HG03432 (cell line): Measurements from ENCODE around the gene NRP1.
"Not testable (repeated sequence)": the region's sequence is repeated elsewhere in the genome, so short reads cannot be mapped to it uniquely, and the experiment has no call there.

Experiments used
- ATAC-seq: cut with Tn5 transposase; IDR thresholded peaks from one replicate; pipeline ENCODE4 v1.9.1; 2021; ENCODE audit warnings: mild to moderate bottlenecking, moderate library complexity; ENCODE audit not compliant: unreplicated experiment

The NRP1 gene

GRCh38 chr10:33325929-33326328, 8.5 kb downstream of the NRP1 start:
- no peak for ATAC-seq

- ATAC-seq, result no peak
These were observed 10.7 kb downstream of the NRP1 start for GRCh38 chr10:33323721-33324120.

- no peak for ATAC-seq
These were observed 13.0 kb downstream of the NRP1 start for GRCh38 chr10:33321516-33321915.

GRCh38 chr10:33320288-33320687, 14.2 kb downstream of the NRP1 start:
- ATAC-seq, result no peak

GRCh38 chr10:33315891-33316290, 18.6 kb downstream of the NRP1 start:
- ATAC-seq, result no peak

- no peak for ATAC-seq
These were observed 19.5 kb downstream of the NRP1 start for GRCh38 chr10:33314811-33315561.

GRCh38 chr10:33311640-33312039, 22.8 kb downstream of the NRP1 start:
- ATAC-seq, result no peak

GRCh38 chr10:33310853-33311252, 23.6 kb downstream of the NRP1 start:
- no peak for ATAC-seq

GRCh38 chr10:33309406-33309805, 25.1 kb downstream of the NRP1 start:
- no peak for ATAC-seq

- no peak for ATAC-seq
These were observed 26.6 kb downstream of the NRP1 start for GRCh38 chr10:33307835-33308234.

- ATAC-seq, result no peak
These were observed 27.6 kb downstream of the NRP1 start for GRCh38 chr10:33306701-33307519.

- no peak for ATAC-seq
These were observed 28.3 kb downstream of the NRP1 start for GRCh38 chr10:33306126-33306525.

- ATAC-seq, result no peak
These were observed 29.8 kb downstream of the NRP1 start for GRCh38 chr10:33304423-33305225.

GRCh38 chr10:33303988-33304387, 30.5 kb downstream of the NRP1 start:
- ATAC-seq, result no peak

GRCh38 chr10:33302208-33302829, 32.1 kb downstream of the NRP1 start:
- ATAC-seq, result no peak

GRCh38 chr10:33301097-33301789, 33.2 kb downstream of the NRP1 start:
- ATAC-seq, result no peak

- ATAC-seq, result not testable (repeated sequence)
These were observed 33.9 kb downstream of the NRP1 start for GRCh38 chr10:33300544-33300943.

GRCh38 chr10:33298893-33299292, 35.6 kb downstream of the NRP1 start:
- no peak for ATAC-seq

GRCh38 chr10:33298110-33298509, 36.4 kb downstream of the NRP1 start:
- ATAC-seq, result no peak

- no peak for ATAC-seq
These were observed 38.6 kb downstream of the NRP1 start for GRCh38 chr10:33295851-33296250.
